OCI-LY1 (cell line): ENCODE data around the gene KRTAP26-1.

Experiments
- H2AFZ ChIP-seq: fragments of 200-600 bp; sonication (generic), shearing (Covaris generic); 2 replicates; pipeline ENCODE4 v1.6.0; 2014; ENCODE audit warnings: antibody characterized with exemption, mild to moderate bottlenecking, low read length
- H3F3A ChIP-seq: fragments of 200-600 bp; sonication (generic), shearing (Covaris generic); 2 replicates; pipeline ENCODE4 v1.6.0; 2014; ENCODE audit warnings: mild to moderate bottlenecking, antibody characterized with exemption, low read length, moderate library complexity; ENCODE audit not compliant: insufficient read depth
- H3K27ac ChIP-seq: fragments of 200-600 bp; sonication (generic); 2 replicates; pipeline ENCODE4 v1.5.1; 2014; ENCODE audit warnings: low read length, mixed run types, mild to moderate bottlenecking, low read depth; ENCODE audit not compliant: poor library complexity, severe bottlenecking
- H3K27me3 ChIP-seq: fragments of 200-600 bp; sonication (generic); 2 replicates; pipeline ENCODE4 v1.6.0; 2014; ENCODE audit warnings: antibody characterized with exemption, mild to moderate bottlenecking, low read length, moderate library complexity; ENCODE audit not compliant: insufficient read depth
- H3K36me3 ChIP-seq: fragments of 200-600 bp; sonication (generic); 2 replicates; pipeline ENCODE4 v1.6.1; 2014; ENCODE audit warnings: mild to moderate bottlenecking, antibody characterized with exemption, low read length, moderate library complexity, mixed read lengths; ENCODE audit not compliant: insufficient read depth
- H3K4me1 ChIP-seq: fragments of 200-600 bp; sonication (generic); 2 replicates; pipeline ENCODE4 v1.5.1; 2014; ENCODE audit warnings: mild to moderate bottlenecking, low read length, moderate library complexity; ENCODE audit not compliant: insufficient read depth, severe bottlenecking
- H3K4me2 ChIP-seq: fragments of 200-600 bp; sonication (generic), shearing (Covaris generic); 2 replicates; pipeline ENCODE4 v1.6.1; 2014; ENCODE audit warnings: low read length
- H3K4me3 ChIP-seq: fragments of 200-600 bp; sonication (generic); 2 replicates; pipeline ENCODE4 v1.5.1; 2014; ENCODE audit warnings: low read length, low read depth, mild to moderate bottlenecking, mixed read lengths; ENCODE audit not compliant: poor library complexity, severe bottlenecking
- H3K79me2 ChIP-seq: fragments of 200-600 bp; shearing (Covaris generic); 2 replicates; pipeline ENCODE4 v1.6.1; 2016; ENCODE audit warnings: mixed run types, low read length, mixed read lengths; ENCODE audit not compliant: insufficient read depth
- H3K9ac ChIP-seq: fragments of 200-600 bp; sonication (generic), shearing (Covaris generic); 2 replicates; pipeline ENCODE4 v1.6.1; 2014; ENCODE audit warnings: mild to moderate bottlenecking, low read length, mixed read lengths
- H3K9me2 ChIP-seq: fragments of 200-600 bp; sonication (generic), shearing (Covaris generic); 2 replicates; pipeline ENCODE4 v1.6.1; 2014; ENCODE audit warnings: low read depth, mild to moderate bottlenecking, low read length, mixed read lengths
- H3K9me3 ChIP-seq: fragments of 200-600 bp; shearing (Covaris generic); 2 replicates; pipeline ENCODE4 v1.6.1; 2014; ENCODE audit warnings: low read length, mixed read lengths
- H4K20me1 ChIP-seq: fragments of 200-600 bp; sonication (generic), shearing (Covaris generic); 2 replicates; pipeline ENCODE4 v1.6.0; 2016; ENCODE audit warnings: mild to moderate bottlenecking, low read length; ENCODE audit not compliant: insufficient read depth
- EZH2 ChIP-seq: fragments of 200-600 bp; sonication (generic), shearing (Covaris generic); IDR thresholded peaks from 2 replicates; pipeline ENCODE4 v1.8.0; 2017; ENCODE audit warnings: borderline replicate concordance, mixed run types, mild to moderate bottlenecking, antibody characterized with exemption, low read length, moderate library complexity, mixed read lengths
- TF ChIP-seq, protein P1 (sequence below): fragments of 200-600 bp; sonication (generic), shearing (Covaris generic); IDR thresholded peaks from 2 replicates; pipeline ENCODE4 v1.5.1; 2017; ENCODE audit warnings: mild to moderate bottlenecking, antibody characterized with exemption, low read length, moderate library complexity, mixed read lengths

KRTAP26-1 gene

DNA sequence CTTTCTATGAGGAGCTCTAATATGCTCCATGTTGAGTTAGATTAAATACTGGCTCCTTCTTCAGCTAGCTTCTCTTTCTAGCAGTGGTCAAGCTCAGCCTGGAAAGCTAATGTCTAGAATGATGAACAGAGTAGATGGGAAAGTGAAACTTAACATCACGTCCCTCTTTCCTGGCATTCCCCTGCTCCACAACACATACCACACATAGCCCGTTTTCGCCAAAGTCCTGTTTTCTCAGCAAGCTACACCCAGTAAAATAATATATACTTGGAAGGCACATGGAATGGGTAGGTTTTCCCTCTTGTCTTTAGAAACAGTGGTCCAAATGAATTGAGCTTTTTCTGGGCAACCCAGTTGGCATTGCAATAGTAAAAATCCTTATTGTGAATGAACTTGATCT, 13.6 kb upstream of the KRTAP26-1 start:
- TF ChIP-seq, protein P1, sequence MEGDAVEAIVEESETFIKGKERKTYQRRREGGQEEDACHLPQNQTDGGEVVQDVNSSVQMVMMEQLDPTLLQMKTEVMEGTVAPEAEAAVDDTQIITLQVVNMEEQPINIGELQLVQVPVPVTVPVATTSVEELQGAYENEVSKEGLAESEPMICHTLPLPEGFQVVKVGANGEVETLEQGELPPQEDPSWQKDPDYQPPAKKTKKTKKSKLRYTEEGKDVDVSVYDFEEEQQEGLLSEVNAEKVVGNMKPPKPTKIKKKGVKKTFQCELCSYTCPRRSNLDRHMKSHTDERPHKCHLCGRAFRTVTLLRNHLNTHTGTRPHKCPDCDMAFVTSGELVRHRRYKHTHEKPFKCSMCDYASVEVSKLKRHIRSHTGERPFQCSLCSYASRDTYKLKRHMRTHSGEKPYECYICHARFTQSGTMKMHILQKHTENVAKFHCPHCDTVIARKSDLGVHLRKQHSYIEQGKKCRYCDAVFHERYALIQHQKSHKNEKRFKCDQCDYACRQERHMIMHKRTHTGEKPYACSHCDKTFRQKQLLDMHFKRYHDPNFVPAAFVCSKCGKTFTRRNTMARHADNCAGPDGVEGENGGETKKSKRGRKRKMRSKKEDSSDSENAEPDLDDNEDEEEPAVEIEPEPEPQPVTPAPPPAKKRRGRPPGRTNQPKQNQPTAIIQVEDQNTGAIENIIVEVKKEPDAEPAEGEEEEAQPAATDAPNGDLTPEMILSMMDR = no peak
- TF ChIP-seq EZH2 = no peak
- H3K27me3 ChIP-seq = no peaks in the 10 kb centered on the region
- no peak overlapping the region for H3K27ac ChIP-seq

DNA sequence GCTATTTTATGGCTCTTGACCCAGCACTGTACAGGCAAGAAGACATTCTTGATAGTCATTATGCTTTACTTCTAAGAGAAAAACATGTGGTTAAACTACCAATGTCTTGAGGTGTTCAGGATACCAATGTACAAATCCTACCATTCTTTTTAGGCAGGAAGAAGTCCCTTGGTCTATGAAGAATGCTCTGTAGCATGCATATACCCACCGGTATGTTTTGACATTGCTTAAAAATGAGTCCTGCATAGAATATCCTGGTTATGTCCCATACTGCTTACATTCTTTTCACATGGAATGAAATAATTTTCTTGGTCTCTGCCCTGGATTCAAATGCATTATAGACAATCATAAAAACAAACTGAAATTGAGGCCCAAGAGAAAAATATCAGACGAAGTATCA, 12.6 kb upstream of the KRTAP26-1 start:
- no peak overlapping the region for H2AFZ ChIP-seq
- H3K27ac ChIP-seq = no peak overlapping the region
- no peaks in the 10 kb centered on the region for H3K9me3 ChIP-seq
- no peaks in the 10 kb centered on the region for H3K27me3 ChIP-seq
- TF ChIP-seq, protein P1 = no peak
- TF ChIP-seq EZH2 = no peak
- H3K4me2 ChIP-seq = no peak overlapping the region
- no peaks in the 10 kb centered on the region for H4K20me1 ChIP-seq
- no peaks in the 10 kb centered on the region for H3K9me2 ChIP-seq
- H3K9ac ChIP-seq = no peak overlapping the region
- H3K79me2 ChIP-seq = no peaks in the 10 kb centered on the region
- H3K4me3 ChIP-seq = no peak overlapping the region
- no peaks in the 10 kb centered on the region for H3K4me1 ChIP-seq
- H3K36me3 ChIP-seq = no peaks in the 10 kb centered on the region
- H3F3A ChIP-seq = no peaks in the 10 kb centered on the region

More for the DNA sequence above, 13.6 kb upstream of the KRTAP26-1 start:
- Histone ChIP-seq H3K4me1 (no peaks in the 10 kb centered on the region), H3K4me3 (no peak overlapping the region), H2AFZ (no peak overlapping the region), H3K9me2 (no peaks in the 10 kb centered on the region), H3K79me2 (no peaks in the 10 kb centered on the region), H3K9ac (no peak overlapping the region), H3K36me3 (no peaks in the 10 kb centered on the region), H3K9me3 (no peaks in the 10 kb centered on the region), H4K20me1 (no peaks in the 10 kb centered on the region), H3F3A (no peaks in the 10 kb centered on the region), H3K4me2 (no peak overlapping the region)

DNA sequence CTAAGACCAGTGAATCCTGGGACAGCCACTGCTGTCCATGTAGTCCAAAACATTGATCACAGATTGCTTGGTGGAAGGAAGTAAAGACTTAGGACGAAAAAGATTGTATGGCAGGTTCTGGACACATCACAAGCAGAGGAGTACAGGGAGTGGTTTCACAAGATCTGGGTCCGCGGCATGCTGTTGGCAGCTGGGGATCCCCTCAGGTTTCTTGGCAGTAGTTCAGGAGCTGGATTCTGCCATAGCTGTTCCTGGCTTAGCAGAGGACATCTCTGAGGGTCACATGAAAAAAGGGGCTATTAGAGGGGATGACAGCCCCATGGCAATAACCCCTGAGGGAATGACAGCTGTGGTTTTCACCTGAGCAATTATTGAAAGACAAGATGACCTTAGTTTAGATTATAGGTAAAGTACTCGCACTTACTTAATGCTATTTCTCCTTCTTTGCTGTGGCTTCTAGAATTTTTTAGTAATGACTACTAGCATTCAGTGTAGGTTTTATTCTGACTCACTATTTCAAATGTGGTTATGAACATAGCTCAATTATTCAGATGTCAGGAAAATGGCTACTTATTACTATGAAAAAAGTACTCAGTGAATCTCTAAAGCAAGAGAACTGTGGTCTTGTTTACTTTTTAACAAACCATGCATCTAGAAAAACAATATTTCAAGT, 9.2 kb upstream of the KRTAP26-1 start:
- no peaks in the 10 kb centered on the region for H3K9me3 ChIP-seq
- TF ChIP-seq EZH2 = no peak
- TF ChIP-seq, protein P1 = no peak
- H4K20me1 ChIP-seq = no peaks in the 10 kb centered on the region
- H3K27me3 ChIP-seq = no peaks in the 10 kb centered on the region
- H2AFZ ChIP-seq = no peak overlapping the region
- H3K27ac ChIP-seq = no peak overlapping the region
- no peaks in the 10 kb centered on the region for H3F3A ChIP-seq
- H3K9me2 ChIP-seq = no peaks in the 10 kb centered on the region
- H3K4me1 ChIP-seq = no peaks in the 10 kb centered on the region
- H3K4me2 ChIP-seq = no peak overlapping the region
- H3K9ac ChIP-seq = no peak overlapping the region
- no peak overlapping the region for H3K4me3 ChIP-seq
- no peaks in the 10 kb centered on the region for H3K36me3 ChIP-seq
- H3K79me2 ChIP-seq = no peaks in the 10 kb centered on the region
